PC-9 (cell line): ENCODE results near the gene UHRF1. TPM values are rescaled to one million over a fixed set of nuclear protein-coding genes. Genes with fewer than 3 reads are reported as not detected.
A peak's percentile ranks its signal among the peaks of the same experiment; 100 is the strongest.
"Not testable (repeated sequence)": the region's sequence is repeated elsewhere in the genome, so short reads cannot be mapped to it uniquely, and the experiment has no call there.

Experiments
- BruUV-seq: library from RNA; stranded (reverse); fragments of 400-500 nt; replicated peaks from 2 replicates; lab custom pipeline; 2021; lab: Mats Ljungman, UMichigan
- CTCF ChIA-PET: fragments of 300-600 bp; sonication (Branson Sonifier 250); formaldehyde crosslinking; loops from one replicate; lab custom pipeline; 2022; ENCODE audit warnings: antibody characterized with exemption; lab: Charles Lee
- POLR2A ChIA-PET: fragments of 300-600 bp; sonication (Branson Sonifier 250); formaldehyde crosslinking; loops from one replicate; lab custom pipeline; 2022; ENCODE audit warnings: antibody characterized with exemption; ENCODE audit not compliant: unreplicated experiment; lab: Charles Lee
- DNase-seq, 2 experiments: peaks; one replicate each; pipeline versions ENCODE4 v3.0.0 to v3.0.0-alpha.2; 2015 to 2022; ENCODE audit warnings: mixed read lengths in 1 of 2
- H2AFZ ChIP-seq: fragments of 200-600 bp; sonication (generic); 2 replicates; pipeline ENCODE4 v1.8.1; 2017; ENCODE audit warnings: antibody characterized with exemption
- H3F3A ChIP-seq: fragments of 200-600 bp; sonication (generic); 2 replicates; pipeline ENCODE4 v1.8.1; 2017; ENCODE audit warnings: antibody characterized with exemption, mild to moderate bottlenecking, low read depth; ENCODE audit not compliant: insufficient read depth
- H3K27ac ChIP-seq: fragments of 200-600 bp; sonication (generic); 2 replicates; pipeline ENCODE4 v1.6.1; 2016; ENCODE audit warnings: mixed run types
- H3K27me3 ChIP-seq: fragments of 200-600 bp; sonication (generic); 2 replicates; pipeline ENCODE4 v1.6.1; 2016; ENCODE audit warnings: low read depth, mixed run types; ENCODE audit not compliant: insufficient read depth
- H3K36me3 ChIP-seq: fragments of 200-600 bp; sonication (generic); 2 replicates; pipeline ENCODE4 v1.6.1; 2016; ENCODE audit warnings: low read depth, mixed run types
- H3K4me1 ChIP-seq: fragments of 200-600 bp; sonication (generic); replicated peaks from 2 replicates; pipeline ENCODE4 v1.6.1; 2016; ENCODE audit warnings: mixed run types; ENCODE audit not compliant: insufficient read depth
- H3K4me2 ChIP-seq: fragments of 200-600 bp; sonication (generic); 2 replicates; pipeline ENCODE4 v1.6.1; 2017; ENCODE audit warnings: mixed run types
- H3K4me3 ChIP-seq: fragments of 200-600 bp; sonication (generic); 2 replicates; pipeline ENCODE4 v1.6.1; 2016; ENCODE audit warnings: mixed run types
- H3K79me2 ChIP-seq: fragments of 200-600 bp; sonication (generic); 2 replicates; pipeline ENCODE4 v1.6.1; 2017; ENCODE audit warnings: low read depth, mixed run types
- H3K9me2 ChIP-seq: fragments of 200-600 bp; sonication (generic); 2 replicates; pipeline ENCODE4 v1.8.1; 2017; ENCODE audit warnings: mild to moderate bottlenecking; ENCODE audit not compliant: insufficient read depth
- H3K9me3 ChIP-seq: fragments of 200-600 bp; sonication (generic); 2 replicates; pipeline ENCODE4 v1.8.1; 2016; ENCODE audit warnings: low read depth; ENCODE audit not compliant: insufficient read depth
- H4K20me1 ChIP-seq: fragments of 200-600 bp; sonication (generic); 2 replicates; pipeline ENCODE4 v1.8.1; 2017; ENCODE audit not compliant: insufficient read depth
- EZH2 ChIP-seq: fragments of 200-600 bp; sonication (generic); IDR thresholded peaks from 2 replicates; pipeline ENCODE4 v1.8.0; 2017; ENCODE audit warnings: antibody characterized with exemption, low read depth
- intact Hi-C: fragments of 100-400 bp; cut with micrococcal nuclease; formaldehyde crosslinking; loops from one replicate; pipeline ENCODE4 v1.10.0; 2022; ENCODE audit not compliant: unreplicated experiment
- total RNA-seq: library from RNA; stranded (reverse); gene quantifications from 2 replicates; pipeline ENCODE4 v1.2.3, GENCODE V29; 2021
- TF ChIP-seq, protein P1 (sequence below): fragments of 200-600 bp; sonication (generic); conservative IDR thresholded peaks from 2 replicates; pipeline ENCODE4 v1.6.1; 2017; ENCODE audit warnings: mixed run types, antibody characterized with exemption, mild to moderate bottlenecking, moderate library complexity

The UHRF1 gene
- total RNA-seq, 1 experiment from 2014 or later = 61.4 TPM

DNA sequence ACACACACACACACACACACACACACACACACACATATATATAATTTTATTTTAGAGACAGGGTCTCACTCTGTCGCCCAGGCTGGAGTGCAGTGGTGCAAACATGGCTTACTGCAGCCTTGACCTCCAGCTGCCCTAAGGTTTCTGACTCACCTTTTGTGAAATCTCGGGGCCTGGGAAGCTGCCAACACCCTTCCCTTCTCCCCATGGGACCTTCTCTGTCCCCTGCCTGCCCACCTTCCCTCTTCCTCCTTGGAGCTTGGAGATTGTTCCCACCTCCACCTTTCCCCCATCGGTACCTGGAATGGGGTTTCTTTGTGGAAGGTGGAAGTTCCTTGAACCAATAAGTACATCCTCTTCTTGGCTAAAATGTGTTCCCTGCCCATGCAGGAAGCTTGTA, 12.9 kb upstream of the UHRF1 start:
- Histone ChIP-seq H3F3A (peaks cover 8% of the 10 kb centered on the region; the same call in 1 of the 2 replicates), H3K4me2 (peak overlapping the region; percentile 47)
- peak; percentile 53 to 63 for DNase-seq

DNA sequence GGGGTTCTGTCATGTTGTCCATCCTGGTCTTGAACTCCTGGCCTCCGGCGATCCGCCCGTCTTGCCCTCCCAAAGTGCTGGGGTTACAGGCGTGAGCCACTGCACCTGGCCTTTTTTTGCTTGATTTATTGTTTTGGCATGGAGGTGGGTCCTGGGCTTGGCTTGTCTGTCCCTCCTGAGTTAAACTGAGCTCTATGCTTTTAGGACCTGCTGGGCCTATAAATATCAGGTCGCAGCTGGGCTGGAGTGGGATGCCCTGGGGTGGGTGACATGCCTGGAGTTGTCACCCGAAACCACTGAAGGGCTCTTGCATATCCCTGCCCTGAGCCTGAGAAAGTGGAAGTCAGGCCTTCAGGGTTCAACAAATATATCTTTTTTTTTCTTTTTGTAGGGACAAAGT, 12.2 kb upstream of the UHRF1 start:
- Histone ChIP-seq H3K27me3 (no peaks in the 10 kb centered on the region), H3K36me3 (no peaks in the 10 kb centered on the region), H3K4me2 (no peak overlapping the region), H2AFZ (no peak overlapping the region), H3K9me2 (no peaks in the 10 kb centered on the region), H3K27ac (peak overlapping the region; percentile 80; the same call in 1 of the 2 replicates), H3K9me3 (no peaks in the 10 kb centered on the region), H3F3A (peaks cover 8% of the 10 kb centered on the region; the same call in 1 of the 2 replicates), H3K4me1 (peaks cover 15% of the 10 kb centered on the region), H3K79me2 (no peaks in the 10 kb centered on the region), H3K4me3 (no peak overlapping the region), H4K20me1 (no peaks in the 10 kb centered on the region)
- BruUV-seq = no TSS peak
- TF ChIP-seq EZH2 = no peak
- TF ChIP-seq, protein P1, sequence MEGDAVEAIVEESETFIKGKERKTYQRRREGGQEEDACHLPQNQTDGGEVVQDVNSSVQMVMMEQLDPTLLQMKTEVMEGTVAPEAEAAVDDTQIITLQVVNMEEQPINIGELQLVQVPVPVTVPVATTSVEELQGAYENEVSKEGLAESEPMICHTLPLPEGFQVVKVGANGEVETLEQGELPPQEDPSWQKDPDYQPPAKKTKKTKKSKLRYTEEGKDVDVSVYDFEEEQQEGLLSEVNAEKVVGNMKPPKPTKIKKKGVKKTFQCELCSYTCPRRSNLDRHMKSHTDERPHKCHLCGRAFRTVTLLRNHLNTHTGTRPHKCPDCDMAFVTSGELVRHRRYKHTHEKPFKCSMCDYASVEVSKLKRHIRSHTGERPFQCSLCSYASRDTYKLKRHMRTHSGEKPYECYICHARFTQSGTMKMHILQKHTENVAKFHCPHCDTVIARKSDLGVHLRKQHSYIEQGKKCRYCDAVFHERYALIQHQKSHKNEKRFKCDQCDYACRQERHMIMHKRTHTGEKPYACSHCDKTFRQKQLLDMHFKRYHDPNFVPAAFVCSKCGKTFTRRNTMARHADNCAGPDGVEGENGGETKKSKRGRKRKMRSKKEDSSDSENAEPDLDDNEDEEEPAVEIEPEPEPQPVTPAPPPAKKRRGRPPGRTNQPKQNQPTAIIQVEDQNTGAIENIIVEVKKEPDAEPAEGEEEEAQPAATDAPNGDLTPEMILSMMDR = no peak
- CTCF ChIA-PET = no interaction called here
- intact Hi-C loops = no loop called here
- DNase-seq = no peak
- POLR2A ChIA-PET = no interaction called here

More for the DNA sequence above, 12.9 kb upstream of the UHRF1 start:
- H3K4me3 ChIP-seq = no peak overlapping the region
- BruUV-seq = no TSS peak
- H4K20me1 ChIP-seq = no peaks in the 10 kb centered on the region
- no peaks in the 10 kb centered on the region for H3K79me2 ChIP-seq
- peak overlapping the region; percentile 80 for H3K27ac ChIP-seq
- ChIA-PET CTCF (interaction anchor here (0.6 kb wide), 1 partner anchor 884 kb away, joined by 4 read pairs; no protein-coding TSS in a partner anchor), POLR2A (interaction anchor here (0.5 kb wide), 1 partner anchor 1133 kb away, joined by 3 read pairs; no protein-coding TSS in a partner anchor)
- peak overlapping the region; percentile 63; the same call in 1 of the 2 replicates for H2AFZ ChIP-seq
- H3K9me2 ChIP-seq = no peaks in the 10 kb centered on the region
- H3K27me3 ChIP-seq = no peaks in the 10 kb centered on the region
- TF ChIP-seq EZH2 = no peak
- TF ChIP-seq, protein P1 = no peak
- H3K9me3 ChIP-seq = no peaks in the 10 kb centered on the region
- H3K36me3 ChIP-seq = no peaks in the 10 kb centered on the region
- peaks cover 15% of the 10 kb centered on the region for H3K4me1 ChIP-seq
- intact Hi-C loops = no loop called here

DNA sequence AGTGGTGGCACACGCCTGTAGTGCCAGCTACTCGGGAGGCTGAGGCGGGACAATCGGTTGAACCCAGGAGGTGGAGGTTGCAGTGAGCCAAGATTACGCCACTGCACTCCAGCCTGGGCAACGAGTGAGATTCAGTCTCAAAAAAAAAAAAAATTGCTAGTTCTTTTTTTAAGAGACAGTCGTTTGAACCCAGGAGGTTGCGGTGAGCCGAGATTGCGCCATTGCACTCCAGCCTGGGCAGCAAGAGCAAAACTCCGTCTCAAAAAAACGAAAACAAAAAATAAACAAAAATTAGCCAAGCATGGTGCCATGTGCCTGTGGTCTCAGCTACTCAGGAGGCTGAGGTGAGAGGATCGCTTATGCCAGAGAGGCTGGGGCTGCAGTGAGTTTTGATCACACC, 8.4 kb upstream of the UHRF1 start:
- not testable (repeated sequence) for H3K36me3 ChIP-seq

DNA sequence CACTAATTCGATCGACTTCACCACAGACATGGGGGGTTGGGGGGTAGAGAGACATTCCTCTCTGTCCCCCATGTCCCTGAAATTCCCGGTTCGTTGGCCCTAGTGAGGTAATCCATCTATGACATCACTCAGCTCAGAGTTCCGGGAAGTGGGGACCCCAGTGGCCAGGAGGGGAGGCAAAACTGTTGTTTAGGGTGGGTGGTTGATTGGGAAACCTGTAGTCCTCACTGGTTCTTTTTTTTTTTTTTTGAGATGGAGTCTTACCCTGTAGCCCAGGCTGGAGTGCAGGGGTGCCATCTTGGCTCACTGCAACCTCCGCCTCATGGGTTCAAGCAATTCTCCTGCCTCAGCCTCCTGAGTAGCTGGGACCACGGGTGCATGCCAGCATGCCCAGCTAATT, 6.5 kb upstream of the UHRF1 start, which contains the start of gene ARRDC5:
TSS of gene ARRDC5 (minus strand) at position 101 of the 400 bp plus-strand sequence. CDS start at position 30, 71 bp downstream.
- no peaks in the 10 kb centered on the region for H3K9me3 ChIP-seq
- no peak for DNase-seq
- no peak within 1 kb of the TSS for H3K27ac ChIP-seq
- H3K79me2 ChIP-seq = no peaks in the 10 kb centered on the region
- H3K4me3 ChIP-seq = no peak within 1 kb of the TSS
- intact Hi-C loops = no loop called here
- TF ChIP-seq EZH2 = no peak
- TF ChIP-seq, protein P1 = no peak
- H3F3A ChIP-seq = no peaks in the 10 kb centered on the region
- no peaks in the 10 kb centered on the region for H3K36me3 ChIP-seq
- no peaks in the 10 kb centered on the region for H3K9me2 ChIP-seq
- H2AFZ ChIP-seq = no peak within 1 kb of the TSS
- H4K20me1 ChIP-seq = no peaks in the 10 kb centered on the region
- no peaks in the 10 kb centered on the region for H3K4me1 ChIP-seq
- no peak within 1 kb of the TSS for H3K4me2 ChIP-seq
- ChIA-PET CTCF (no interaction called here), POLR2A (no interaction called here)
- no TSS peak for BruUV-seq
- H3K27me3 ChIP-seq = no peaks in the 10 kb centered on the region

More for the DNA sequence above, 8.4 kb upstream of the UHRF1 start:
- H3K4me3 ChIP-seq, H2AFZ ChIP-seq, H3K9me3 ChIP-seq, H3K27ac ChIP-seq, CTCF ChIA-PET, H3K4me1 ChIP-seq, H3K9me2 ChIP-seq, intact Hi-C loops, BruUV-seq, POLR2A ChIA-PET, H3K79me2 ChIP-seq, H3F3A ChIP-seq, H3K27me3 ChIP-seq, H4K20me1 ChIP-seq, H3K4me2 ChIP-seq, DNase-seq: not testable (repeated sequence)
